Pancreas (tissue), 10 donors: ENCODE data around the gene MYL4. TPM values are rescaled to one million over a fixed set of nuclear protein-coding genes. Genes with fewer than 3 reads are reported as not detected.

Experiments used
- ATAC-seq, 4 donors: fragments of 200-7000 bp; cut with Tn5 transposase; one replicate each; pipeline versions ENCODE4 v1.8.0 to v1.9.1; 2020; ENCODE audit warnings: mild to moderate bottlenecking in 4 of 4, moderate library complexity in 4 of 4
- DNase-seq, 6 donors: peaks; one replicate each; pipeline ENCODE4 v3.0.0-alpha.2; 2020
- FAIRE-seq: peaks from 2 replicates; lab custom pipeline; 2012; peaks lifted over from hg19 to GRCh38; lab: Jason Lieb, UNC
- H3K27ac ChIP-seq, 4 donors: fragments of 200-600 bp; sonication (generic); 1 replicate in 3 of 4; 2 replicates in 1 of 4; pipeline versions ENCODE4 v1.5.0 to v1.8.0; 2020
- H3K27me3 ChIP-seq, 4 donors: fragments of 200-600 bp; one replicate each; pipeline ENCODE4 v1.8.0; 2021
- H3K36me3 ChIP-seq, 3 donors: fragments of 200-600 bp; sonication (generic) in 1 of 3; one replicate each; pipeline versions ENCODE4 v1.5.0 to v1.8.0; 2020 to 2021
- H3K4me1 ChIP-seq, 3 donors: fragments of 200-600 bp; one replicate each; pipeline ENCODE4 v1.8.0; 2021
- H3K4me3 ChIP-seq, 4 donors: fragments of 200-600 bp; sonication (generic) in 2 of 4; one replicate each; pipeline versions ENCODE4 v1.5.0 to v1.8.0; 2020 to 2021
- H3K9me3 ChIP-seq, 4 donors: fragments of 200-600 bp; one replicate each; pipeline ENCODE4 v1.8.0; 2021
- WGBS, 2 donors: extraction: QIAGEN DNeasy Blood & Tissue Kit; methylation state at CpG; one replicate each; pipeline ENCODE4 v1.1.7; 2013; 5-methylcytosine and 5-hydroxymethylcytosine counted together
- intact Hi-C, 3 donors: fragments of 100-400 bp; cut with DNase I; formaldehyde crosslinking; loops; one replicate each; pipeline versions ENCODE4 v1.11.1 to v1.14.2; 2022
- polyA plus RNA-seq, 2 donors: library from polyadenylated mRNA; stranded (reverse); fragments of 200-250 nt; gene quantifications; one replicate each; pipeline ENCODE4 v1.2.3, GENCODE V29; 2013
- total RNA-seq, 6 donors: library from RNA; stranded (reverse); fragmentation: NEBNext Ultra II Directional in 4 of 6; extraction: Animal tissue kit (Norgen Biotek cat#: 25700) in 4 of 6; gene quantifications; one replicate each; pipeline versions ENCODE4 v1.2.1 to v1.2.4, GENCODE V29; 2021 to 2023
- TF ChIP-seq, protein P1 (sequence below), 4 donors: fragments of 200-600 bp; sonication (generic) in 3 of 4; IDR thresholded peaks; one replicate each; pipeline versions ENCODE4 v1.5.0 to v1.8.0; 2021; ENCODE audit warnings: antibody characterized with exemption in 4 of 4
- donor health status: healthy with polysubstance abuse.
- donor health status: DM: no; HTN: no; CAD: no; lungs with moderate emphysema.
- donor health status: DM: no; HTN: no; CAD: no.
- donor health status: control.
- donor health status: control.
- donor health status: Bipolar disorder and iron deficiency.
- donor health status: DM: yes; HTN: yes; CAD: no.
- donor health status: DM: no; HTN: no; CAD: no.
- donor health status: DM: no; HTN: no; CAD: no.
- donor health status: DM: yes; HTN: yes; CAD: no.

MYL4 gene
- total and polyA plus RNA-seq, 8 donors = 0.23 to 0.53 (median 0.28) TPM; not detected in 4

DNA sequence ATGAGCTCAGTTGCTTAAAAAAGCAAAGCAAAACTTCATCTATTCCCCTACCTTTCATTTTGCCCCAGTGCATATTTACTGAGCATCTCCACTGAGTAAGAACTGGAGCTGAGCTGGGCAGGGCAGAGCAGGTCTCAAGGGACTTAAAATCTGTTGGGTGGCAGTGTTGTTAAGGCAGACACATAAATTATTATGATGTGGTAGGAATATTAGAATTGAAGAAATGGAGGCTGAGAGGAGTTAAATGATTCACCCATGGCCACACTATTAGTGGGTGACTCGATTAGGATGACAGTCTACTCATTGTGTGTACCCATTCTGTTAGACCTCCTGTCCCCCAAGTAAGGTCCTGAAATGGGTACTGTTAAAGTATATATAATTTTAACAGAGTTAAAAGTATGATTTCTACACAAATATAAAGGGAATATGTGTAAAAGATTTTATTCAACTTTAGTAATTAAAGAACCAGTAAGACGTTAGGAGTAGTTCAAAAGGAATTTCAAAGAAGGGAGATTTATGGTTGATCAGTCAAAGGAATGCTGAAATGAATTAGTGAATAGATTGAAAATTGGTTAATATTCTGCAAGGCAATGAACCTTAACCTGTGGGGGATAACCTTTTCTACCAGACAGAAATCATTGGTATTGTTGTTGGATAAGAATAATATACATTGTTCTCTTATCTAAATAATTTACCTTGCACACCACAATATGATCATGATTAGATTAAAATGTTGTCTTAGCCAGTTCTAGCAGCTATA is 62.0 kb downstream of the MYL4 start:
- no peaks in the 10 kb centered on the region for H3K36me3 ChIP-seq
- ATAC-seq = no peak
- H3K4me1 ChIP-seq = peaks cover 2 to 11% (median 5%) of the 10 kb centered on the region in 3 donors
- H3K27me3 ChIP-seq = no peaks in the 10 kb centered on the region
- H3K9me3 ChIP-seq = no peaks in the 10 kb centered on the region
- 69 to 89% methylated on average over 2 of the region's 2 CpGs for WGBS, 2 donors
- no peak for FAIRE-seq
- DNase-seq = no peak
- no peak overlapping the region for H3K4me3 ChIP-seq
- no peak overlapping the region for H3K27ac ChIP-seq
- TF ChIP-seq, protein P1, sequence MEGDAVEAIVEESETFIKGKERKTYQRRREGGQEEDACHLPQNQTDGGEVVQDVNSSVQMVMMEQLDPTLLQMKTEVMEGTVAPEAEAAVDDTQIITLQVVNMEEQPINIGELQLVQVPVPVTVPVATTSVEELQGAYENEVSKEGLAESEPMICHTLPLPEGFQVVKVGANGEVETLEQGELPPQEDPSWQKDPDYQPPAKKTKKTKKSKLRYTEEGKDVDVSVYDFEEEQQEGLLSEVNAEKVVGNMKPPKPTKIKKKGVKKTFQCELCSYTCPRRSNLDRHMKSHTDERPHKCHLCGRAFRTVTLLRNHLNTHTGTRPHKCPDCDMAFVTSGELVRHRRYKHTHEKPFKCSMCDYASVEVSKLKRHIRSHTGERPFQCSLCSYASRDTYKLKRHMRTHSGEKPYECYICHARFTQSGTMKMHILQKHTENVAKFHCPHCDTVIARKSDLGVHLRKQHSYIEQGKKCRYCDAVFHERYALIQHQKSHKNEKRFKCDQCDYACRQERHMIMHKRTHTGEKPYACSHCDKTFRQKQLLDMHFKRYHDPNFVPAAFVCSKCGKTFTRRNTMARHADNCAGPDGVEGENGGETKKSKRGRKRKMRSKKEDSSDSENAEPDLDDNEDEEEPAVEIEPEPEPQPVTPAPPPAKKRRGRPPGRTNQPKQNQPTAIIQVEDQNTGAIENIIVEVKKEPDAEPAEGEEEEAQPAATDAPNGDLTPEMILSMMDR (IDR thresholded peaks at IDR 0.05) = no peak
- intact Hi-C loops = no loop called here

DNA sequence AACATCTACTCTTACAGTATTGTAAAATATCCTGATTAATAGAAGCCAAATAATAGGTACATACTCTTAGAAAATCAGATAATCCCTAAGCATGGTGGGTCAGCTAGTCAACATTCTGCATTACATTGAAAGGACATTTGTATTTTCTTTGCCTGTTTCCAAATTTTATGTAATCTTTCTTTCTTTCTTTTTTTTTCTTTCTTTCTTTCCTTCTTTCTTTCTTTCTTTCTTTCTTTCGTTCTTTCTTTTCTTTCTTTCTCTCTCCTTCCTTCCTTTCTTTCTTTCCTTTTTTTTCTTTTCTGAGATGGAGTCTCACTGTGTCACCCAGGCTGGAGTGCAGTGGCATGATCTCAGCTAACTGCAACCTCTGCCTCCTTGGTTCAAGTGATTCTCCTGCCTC is 63.3 kb downstream of the MYL4 start:
- no peak for FAIRE-seq
- DNase-seq = no peak
- Histone ChIP-seq H3K4me1 (peaks cover 5 to 21% (median 11%) of the 10 kb centered on the region in 3 donors), H3K9me3 (no peaks in the 10 kb centered on the region), H3K4me3 (no peak overlapping the region), H3K27ac (no peak overlapping the region), H3K27me3 (no peaks in the 10 kb centered on the region), H3K36me3 (no peaks in the 10 kb centered on the region)
- intact Hi-C loops = no loop called here
- no peak for ATAC-seq
- WGBS, 2 donors = 55 to 60% methylated on average over 1 of the region's 1 CpG
- TF ChIP-seq, protein P1 (IDR thresholded peaks at IDR 0.05) = no peak

DNA sequence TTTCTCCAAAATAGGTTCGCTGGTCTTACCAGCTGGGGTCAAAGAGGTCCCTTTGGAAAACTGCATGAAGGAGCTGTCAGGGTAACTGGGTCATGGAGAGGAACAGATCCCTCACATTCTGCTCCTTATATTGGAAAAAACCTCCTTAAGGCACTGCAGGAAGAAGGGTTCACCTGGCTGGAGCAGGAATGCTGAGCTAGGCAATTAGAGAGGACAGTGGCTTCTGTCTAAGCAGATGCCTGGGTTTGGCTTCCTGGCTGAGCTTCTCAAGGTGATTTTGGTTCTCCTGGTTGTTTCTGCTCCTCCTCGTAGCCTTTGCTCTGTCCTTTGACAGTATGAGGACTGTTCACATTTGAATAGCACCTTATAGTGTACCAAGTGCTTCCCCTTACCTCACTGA is 64.1 kb downstream of the MYL4 start:
- no peak for FAIRE-seq
- H3K4me1 ChIP-seq = peaks cover 5 to 21% (median 11%) of the 10 kb centered on the region in 3 donors
- no peaks in the 10 kb centered on the region for H3K27me3 ChIP-seq
- H3K9me3 ChIP-seq = no peaks in the 10 kb centered on the region
- 82 to 92% methylated on average over 2 of the region's 2 CpGs for WGBS, 2 donors
- H3K36me3 ChIP-seq = no peaks in the 10 kb centered on the region
- DNase-seq = no peak
- no peak overlapping the region for H3K4me3 ChIP-seq
- H3K27ac ChIP-seq = no peak overlapping the region
- ATAC-seq = no peak
- intact Hi-C loops = no loop called here
- TF ChIP-seq, protein P1 (IDR thresholded peaks at IDR 0.05) = no peak

Other genes with a start within 250 kb of the MYL4 start
- gene RPRML, start 230.1 kb upstream of the MYL4 start, total RNA-seq = under 1 TPM in 4 of 6 donors, not detected in 2; 0.14 to 0.43 (median 0.22) TPM
- gene RPRML, start 230.1 kb upstream of the MYL4 start, polyA plus RNA-seq = under 1 TPM in 1 of 2 donors, not detected in 1; 0.07 TPM
- gene CDC27, start 20.1 kb upstream of the MYL4 start, total RNA-seq = 10 to 100 TPM; 24.2 to 42.7 (median 26.7) TPM
- 10 to 100 TPM in 1 of 2 donors, 1 to 10 TPM in 1; 6.5 to 16.4 TPM for gene CDC27, start 20.1 kb upstream of the MYL4 start, polyA plus RNA-seq
- 1 to 10 TPM in 2 of 6 donors, under 1 TPM in 4; 0.28 to 2.3 (median 0.77) TPM for gene ITGB3, start 44.5 kb downstream of the MYL4 start, total RNA-seq
- gene ITGB3, start 44.5 kb downstream of the MYL4 start, polyA plus RNA-seq = under 1 TPM; 0.09 to 0.72 TPM
- 1 to 10 TPM in 5 of 6 donors, under 1 TPM in 1; 0.82 to 6.7 (median 2.6) TPM for gene EFCAB13, start 114.6 kb downstream of the MYL4 start, total RNA-seq
- gene EFCAB13, start 114.6 kb downstream of the MYL4 start, polyA plus RNA-seq = 1 to 10 TPM in 1 of 2 donors, under 1 TPM in 1; 0.46 to 1.2 TPM